Skin epidermis (tissue), 12 donors: ENCODE results near the gene SPHK2.
A peak's percentile ranks its signal among the peaks of the same experiment; 100 is the strongest.

Experiments
- H3K27ac ChIP-seq, 21 experiments: fragments of 200-600 bp; sonication (generic) in 11 of 21; one replicate each; pipeline ENCODE4 v1.5.0; 2020; ENCODE audit warnings: mild to moderate bottlenecking in 3 of 21, inconsistent platforms in 2 of 21, moderate library complexity in 2 of 21
- H3K4me3 ChIP-seq, 7 experiments: fragments of 200-600 bp; sonication (generic) in 2 of 7; one replicate each; pipeline ENCODE4 v1.5.0; 2020; ENCODE audit warnings: inconsistent platforms in 2 of 7, mild to moderate bottlenecking in 2 of 7, moderate library complexity in 1 of 7

The SPHK2 gene

GRCh38 chr19:48634036-48634342 is 14.7 kb downstream of the SPHK2 start:
- H3K27ac ChIP-seq, result peak overlapping the region in 20 of 21 experiments; percentile 50 to 98 (median 95)
- H3K4me3 ChIP-seq, result peak overlapping the region in 6 of 7 experiments; percentile 4 to 87 (median 62)

GRCh38 chr19:48634424-48635262 is 15.3 kb downstream of the SPHK2 start:
- peak overlapping the region; percentile 54 to 87 (median 71) for H3K4me3 ChIP-seq

GRCh38 chr19:48635263-48635965 is 16.1 kb downstream of the SPHK2 start:
- H3K4me3 ChIP-seq, result peak overlapping the region; percentile 54 to 87 (median 71)
- H3K27ac ChIP-seq, result peak overlapping the region; percentile 48 to 98 (median 95)

More at GRCh38 chr19:48634424-48635262, 15.3 kb downstream of the SPHK2 start:
- H3K27ac ChIP-seq, result peak overlapping the region; percentile 48 to 98 (median 95)

GRCh38 chr19:48635966-48636858 is 16.9 kb downstream of the SPHK2 start:
- Histone ChIP-seq H3K27ac (peak overlapping the region; percentile 54 to 98 (median 95)), H3K4me3 (peak overlapping the region; percentile 54 to 87 (median 71))

GRCh38 chr19:48636859-48637448 is 17.6 kb downstream of the SPHK2 start, which contains the start of gene DBP:
TSS of gene DBP (minus strand) at chr19:48637379. CDS start at chr19:48636994, 385 bp downstream.
- Histone ChIP-seq H3K27ac (peak within 1 kb of the TSS; percentile 75 to 98 (median 95)), H3K4me3 (peak within 1 kb of the TSS; percentile 54 to 87 (median 71))

- H3K27ac ChIP-seq, result peak overlapping the region; percentile 75 to 98 (median 95)
Observed at GRCh38 chr19:48637449-48637947, 18.2 kb downstream of the SPHK2 start.

GRCh38 chr19:48637948-48638830 is 18.9 kb downstream of the SPHK2 start:
- Histone ChIP-seq H3K4me3 (peak overlapping the region; percentile 54 to 87 (median 71)), H3K27ac (peak overlapping the region; percentile 75 to 98 (median 95))

More at GRCh38 chr19:48637449-48637947, 18.2 kb downstream of the SPHK2 start:
- H3K4me3 ChIP-seq, result peak overlapping the region; percentile 54 to 87 (median 71)

- peak overlapping the region in 20 of 21 experiments; percentile 81 to 98 (median 96) for H3K27ac ChIP-seq
- H3K4me3 ChIP-seq, result peak overlapping the region in 4 of 7 experiments; percentile 54 to 87 (median 70)
Observed at GRCh38 chr19:48638831-48639381, 19.6 kb downstream of the SPHK2 start.

- Histone ChIP-seq H3K27ac (peak overlapping the region in 8 of 21 experiments; percentile 4 to 97 (median 34)), H3K4me3 (peak overlapping the region in 2 of 7 experiments; percentile 6 to 20)
Observed at GRCh38 chr19:48639483-48640375, 20.4 kb downstream of the SPHK2 start.

GRCh38 chr19:48641850-48642249 is 22.5 kb downstream of the SPHK2 start:
- no peak overlapping the region for H3K27ac ChIP-seq
- H3K4me3 ChIP-seq, result no peak overlapping the region

GRCh38 chr19:48642862-48643261 is 23.6 kb downstream of the SPHK2 start:
- H3K4me3 ChIP-seq, result no peak overlapping the region
- no peak overlapping the region for H3K27ac ChIP-seq

GRCh38 chr19:48644355-48644754 is 25.0 kb downstream of the SPHK2 start:
- Histone ChIP-seq H3K27ac (peak overlapping the region in 4 of 21 experiments; percentile 77 to 92 (median 90)), H3K4me3 (peak overlapping the region in 3 of 7 experiments; percentile 36 to 53 (median 47))

- Histone ChIP-seq H3K4me3 (peak overlapping the region; percentile 36 to 53 (median 47)), H3K27ac (peak overlapping the region in 20 of 21 experiments; percentile 17 to 92 (median 84))
Observed at GRCh38 chr19:48644839-48645619, 25.7 kb downstream of the SPHK2 start.

GRCh38 chr19:48645620-48646000 is 26.3 kb downstream of the SPHK2 start:
- Histone ChIP-seq H3K4me3 (peak overlapping the region; percentile 36 to 53 (median 47)), H3K27ac (peak overlapping the region in 20 of 21 experiments; percentile 17 to 92 (median 84))

GRCh38 chr19:48646001-48646721 is 26.9 kb downstream of the SPHK2 start, which contains the start of gene CA11:
TSS of gene CA11 (minus strand) at chr19:48646187. CDS start at chr19:48645632, 555 bp downstream.
- peak within 1 kb of the TSS; percentile 27 to 92 (median 84) for H3K27ac ChIP-seq
- peak within 1 kb of the TSS; percentile 36 to 53 (median 47) for H3K4me3 ChIP-seq
